ENCODE measurements around the gene ITGA3.

- TF ChIP-seq CTCF (IDR thresholded peaks at IDR 0.05) (no peak), POLR2A (IDR thresholded peaks at IDR 0.05) (no peak)
Measured at GRCh38 chr17:50074227-50074626, 18.3 kb downstream of the ITGA3 start.
